ENCODE measurements around the gene NPPA. TPM values are rescaled to one million over a fixed set of nuclear protein-coding genes. Genes with fewer than 3 reads are reported as not detected.

NPPA gene
- total RNA-seq, 2 experiments from 2014 or later: not detected

- intact Hi-C loops (cut with micrococcal nuclease): no loop called here
- no peaks in the 10 kb centered on the region for H3K4me1 Mint-ChIP-seq (ENCODE audit: low read depth)
- DNase-seq: no peak
- ChIA-PET CTCF (interaction anchor here (0.8 kb wide), 1 partner anchor 44 kb away, joined by 3 read pairs; no protein-coding TSS in a partner anchor), POLR2A (interaction anchor here (2.6 kb wide), 1 partner anchor 59 kb away, joined by 16 read pairs; no protein-coding TSS in a partner anchor)
- H3K9me3 Mint-ChIP-seq: no peaks in the 10 kb centered on the region
- no peak for ATAC-seq
- peaks cover 7% of the 10 kb centered on the region for H3K27me3 Mint-ChIP-seq
- no peak for TF ChIP-seq CTCF (IDR thresholded peaks at IDR 0.05)
- H3K4me3 Mint-ChIP-seq: no peak overlapping the region
- H3K27ac Mint-ChIP-seq: no peak overlapping the region
- peaks cover 5% of the 10 kb centered on the region for H3K36me3 Mint-ChIP-seq (ENCODE audit: low read depth)
Measured at GRCh38 chr1:11850156-11850555, 2.6 kb upstream of the NPPA start.

- no peak for ATAC-seq
- ChIA-PET CTCF (interaction anchor here (0.6 to 1.6 kb wide), 2 partner anchors 10 to 100 kb away, joined by 3 to 5 read pairs; no protein-coding TSS in a partner anchor), POLR2A (interaction anchor here (4.7 kb wide), 1 partner anchor 60 kb away, joined by 48 read pairs; no protein-coding TSS in a partner anchor)
- Mint-ChIP-seq H3K36me3 (ENCODE audit: low read depth) (peaks cover 8% of the 10 kb centered on the region), H3K27ac (no peak overlapping the region), H3K4me1 (ENCODE audit: low read depth) (no peaks in the 10 kb centered on the region), H3K27me3 (peaks cover 3% of the 10 kb centered on the region), H3K9me3 (no peaks in the 10 kb centered on the region), H3K4me3 (no peak overlapping the region)
- TF ChIP-seq CTCF (IDR thresholded peaks at IDR 0.05): no peak
- intact Hi-C loops (cut with micrococcal nuclease): no loop called here
- DNase-seq: no peak
Measured at GRCh38 chr1:11848373-11848700, 754 bp upstream of the NPPA start.

GRCh38 chr1:11845641-11846335 lies 1.8 kb downstream of the NPPA start:
- no peak for TF ChIP-seq CTCF (IDR thresholded peaks at IDR 0.05)
- CTCF ChIA-PET: interaction anchor here (0.6 to 1.2 kb wide), 2 partner anchors 15 to 804 kb away, joined by 3 to 4 read pairs; no protein-coding TSS in a partner anchor
- H3K36me3 Mint-ChIP-seq (ENCODE audit: low read depth): peaks cover 10% of the 10 kb centered on the region
- H3K27me3 Mint-ChIP-seq: no peaks in the 10 kb centered on the region
- no peaks in the 10 kb centered on the region for H3K9me3 Mint-ChIP-seq
- POLR2A ChIA-PET: interaction anchor here (0.9 to 4.7 kb wide), 2 partner anchors 8 to 63 kb away, joined by 3 to 48 read pairs; no protein-coding TSS in a partner anchor
- H3K4me1 Mint-ChIP-seq (ENCODE audit: low read depth): no peaks in the 10 kb centered on the region
- no peak for ATAC-seq
- H3K4me3 Mint-ChIP-seq: no peak overlapping the region
- intact Hi-C loops (cut with micrococcal nuclease): no loop called here
- no peak for DNase-seq
- no peak overlapping the region for H3K27ac Mint-ChIP-seq

GRCh38 chr1:11842154-11843041 lies 5.2 kb downstream of the NPPA start:
- no peak for DNase-seq
- intact Hi-C loops (cut with micrococcal nuclease): no loop called here
- CTCF ChIA-PET: no interaction called here

More at GRCh38 chr1:11842154-11843041, 5.2 kb downstream of the NPPA start:
- Mint-ChIP-seq H3K4me3 (no peak overlapping the region), H3K27me3 (no peaks in the 10 kb centered on the region), H3K36me3 (ENCODE audit: low read depth) (peaks cover 19% of the 10 kb centered on the region), H3K4me1 (ENCODE audit: low read depth) (no peaks in the 10 kb centered on the region), H3K9me3 (no peaks in the 10 kb centered on the region), H3K27ac (no peak overlapping the region)
- no peak for TF ChIP-seq CTCF (IDR thresholded peaks at IDR 0.05)
- no peak for ATAC-seq
- POLR2A ChIA-PET: interaction anchor here (8.7 kb wide), 1 partner anchor 66 kb away, joined by 111 read pairs; no protein-coding TSS in a partner anchor

Data from activated CD8-positive, alpha-beta T cell treated with anti-CD3 and anti-CD28 coated beads for 36 hours (primary cell).